ENCODE data around the gene PPP1R3C. TPM values are rescaled to one million over a fixed set of nuclear protein-coding genes. Genes with fewer than 3 reads are reported as not detected.
A peak's percentile ranks its signal among the peaks of the same experiment; 100 is the strongest.

The PPP1R3C gene
- total RNA-seq, 1 experiment from 2014 or later: 7.9 TPM

DNA sequence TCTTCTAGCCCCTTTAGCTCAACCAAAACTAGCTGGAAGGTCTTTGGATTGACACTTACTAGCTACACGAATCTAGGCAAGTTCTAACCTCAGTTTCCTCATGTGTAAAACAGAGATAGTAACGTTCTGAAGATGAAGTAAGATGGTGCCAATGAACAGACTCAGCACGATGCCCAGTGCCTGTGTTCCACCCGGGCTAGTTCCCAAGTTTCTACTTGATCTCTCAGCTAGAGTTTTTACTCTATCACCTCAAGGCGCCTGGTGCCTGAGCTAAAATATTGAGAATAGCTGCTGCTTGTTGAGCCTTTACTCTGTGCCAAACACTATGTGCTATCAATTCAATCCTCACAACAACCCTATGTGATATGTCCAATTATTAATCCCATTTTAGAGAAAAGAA is 1.4 kb upstream of the PPP1R3C start:
- peak; percentile 8 for DNase-seq (ENCODE audit: low spot score)
- in situ Hi-C loops (cut with HindIII; ENCODE audit: low sequenced_read_pairs): no loop called here

DNA sequence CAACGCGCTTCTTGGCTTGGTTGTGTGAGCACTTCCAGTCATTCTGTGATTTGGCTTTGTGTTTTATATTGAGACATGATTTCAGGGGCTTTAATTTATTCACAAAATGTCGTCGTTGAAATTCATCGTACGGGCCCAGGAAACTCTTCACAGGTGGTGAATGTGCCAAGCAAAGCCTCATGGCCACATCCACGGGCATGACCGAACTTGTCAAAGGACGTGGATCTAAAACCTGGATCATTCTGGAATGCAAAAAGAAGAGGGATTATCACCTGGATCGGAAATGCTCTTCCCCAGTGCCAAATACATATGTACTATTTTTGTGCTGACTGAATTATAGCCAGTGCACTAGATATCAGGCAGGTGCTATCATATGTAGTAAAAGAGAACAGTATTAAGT is 2.2 kb downstream of the PPP1R3C start:
- no peak for DNase-seq (ENCODE audit: low spot score)
- in situ Hi-C loops (cut with HindIII; ENCODE audit: low sequenced_read_pairs): no loop called here

GRCh38 chr10:91629715-91630549 is 2.9 kb downstream of the PPP1R3C start:
- in situ Hi-C loops (cut with HindIII; ENCODE audit: low sequenced_read_pairs): no loop called here
- DNase-seq (ENCODE audit: low spot score): no peak

DNA sequence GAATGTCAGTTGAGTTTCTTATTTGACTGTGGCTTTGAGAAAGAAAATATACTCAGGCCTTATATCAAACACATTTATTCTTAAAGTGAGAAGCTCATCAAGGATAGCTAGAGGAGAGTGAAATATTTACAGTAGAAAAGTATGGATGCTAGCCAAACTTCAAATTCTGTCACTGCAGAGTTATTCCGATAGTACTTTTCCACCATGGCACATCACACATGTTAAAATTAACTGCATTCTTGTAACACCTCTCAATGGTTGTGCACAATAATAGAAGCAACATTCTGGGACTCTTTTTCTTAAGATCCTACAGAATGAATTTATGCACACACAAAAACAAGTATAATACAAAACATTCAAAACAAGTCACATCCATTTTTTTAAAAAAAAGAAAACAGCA is 4.5 kb downstream of the PPP1R3C start:
- DNase-seq (ENCODE audit: low spot score): no peak
- in situ Hi-C loops (cut with HindIII; ENCODE audit: low sequenced_read_pairs): no loop called here

DNA sequence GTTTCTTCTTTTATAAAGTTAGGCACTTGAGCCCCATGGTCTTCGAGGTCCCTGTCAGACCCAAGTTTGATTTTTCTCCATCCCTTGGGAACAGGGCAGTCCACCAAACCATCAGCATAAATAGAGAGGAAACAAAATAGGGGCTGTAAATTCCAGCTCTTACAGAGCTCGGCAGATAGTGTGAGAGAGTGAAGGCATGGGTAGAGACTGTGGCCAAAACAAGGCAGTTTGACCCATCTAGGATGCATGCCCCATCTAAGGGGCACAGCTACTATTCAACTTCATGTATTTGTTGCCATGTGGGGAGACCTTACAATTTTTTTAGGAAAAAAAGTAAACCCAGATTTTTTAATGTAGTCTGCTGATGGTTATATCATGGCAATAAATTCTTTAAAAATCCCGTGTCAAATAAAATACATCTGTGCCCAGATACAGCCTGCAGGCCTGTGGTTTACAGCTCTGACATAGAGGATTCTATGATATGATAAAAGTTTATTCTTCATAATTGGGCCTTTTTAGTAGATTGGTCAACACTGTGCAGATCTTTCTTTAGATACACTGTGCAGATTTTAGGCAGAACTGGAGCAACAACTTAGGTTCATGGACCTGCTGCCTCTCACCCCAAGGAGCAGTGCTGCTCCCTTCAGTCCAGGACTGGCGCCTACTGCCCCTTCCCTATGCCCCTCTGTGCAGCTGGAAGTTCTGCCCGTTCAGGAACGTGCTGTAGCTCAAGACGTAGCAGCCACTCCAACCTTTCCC is 5.3 kb downstream of the PPP1R3C start:
- in situ Hi-C loops (cut with HindIII; ENCODE audit: low sequenced_read_pairs): no loop called here
- no peak for DNase-seq (ENCODE audit: low spot score)

GRCh38 chr10:91626936-91627335 is 5.9 kb downstream of the PPP1R3C start:
- in situ Hi-C loops (cut with HindIII; ENCODE audit: low sequenced_read_pairs): no loop called here
- DNase-seq (ENCODE audit: low spot score): no peak

DNA sequence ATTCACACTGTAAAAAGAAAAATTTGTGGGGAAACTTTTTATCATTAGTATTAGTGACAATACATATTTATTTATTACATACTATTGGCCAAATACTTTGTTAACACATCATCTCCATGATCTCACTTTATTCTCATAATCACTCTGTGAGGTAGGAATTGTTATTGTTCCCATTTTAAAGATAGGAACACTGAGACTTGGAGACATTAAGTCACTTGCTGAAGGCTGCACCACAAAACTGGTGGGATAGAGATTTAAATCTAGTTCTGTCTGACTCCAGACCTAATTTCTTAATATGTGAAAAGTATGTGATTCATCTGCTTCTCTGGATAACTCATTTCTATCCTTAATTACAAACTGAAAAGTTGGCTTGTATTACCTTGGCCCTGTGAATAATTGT is 8.2 kb downstream of the PPP1R3C start:
- DNase-seq (ENCODE audit: low spot score): no peak
- in situ Hi-C loops (cut with HindIII; ENCODE audit: low sequenced_read_pairs): no loop called here

DNA sequence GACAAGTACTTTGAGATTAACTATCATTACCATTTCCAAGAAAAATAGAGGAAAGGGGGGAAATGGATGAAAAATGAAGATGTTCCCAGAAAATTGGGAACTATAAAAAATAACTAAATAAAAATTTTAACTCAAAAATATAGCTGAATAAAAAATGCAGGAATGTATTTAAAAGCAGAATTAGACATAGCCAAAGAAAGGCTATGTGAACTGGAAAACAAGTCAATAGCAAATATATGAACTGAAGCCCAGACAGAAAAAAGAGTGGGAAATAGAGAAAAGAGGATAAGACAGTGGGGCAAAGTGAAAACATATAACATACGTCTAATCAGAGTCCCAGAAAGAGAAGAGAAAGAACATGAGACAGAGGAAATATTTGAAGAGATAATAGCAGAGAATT is 10.3 kb downstream of the PPP1R3C start:
- no peak for DNase-seq (ENCODE audit: low spot score)
- in situ Hi-C loops (cut with HindIII; ENCODE audit: low sequenced_read_pairs): no loop called here

DNA sequence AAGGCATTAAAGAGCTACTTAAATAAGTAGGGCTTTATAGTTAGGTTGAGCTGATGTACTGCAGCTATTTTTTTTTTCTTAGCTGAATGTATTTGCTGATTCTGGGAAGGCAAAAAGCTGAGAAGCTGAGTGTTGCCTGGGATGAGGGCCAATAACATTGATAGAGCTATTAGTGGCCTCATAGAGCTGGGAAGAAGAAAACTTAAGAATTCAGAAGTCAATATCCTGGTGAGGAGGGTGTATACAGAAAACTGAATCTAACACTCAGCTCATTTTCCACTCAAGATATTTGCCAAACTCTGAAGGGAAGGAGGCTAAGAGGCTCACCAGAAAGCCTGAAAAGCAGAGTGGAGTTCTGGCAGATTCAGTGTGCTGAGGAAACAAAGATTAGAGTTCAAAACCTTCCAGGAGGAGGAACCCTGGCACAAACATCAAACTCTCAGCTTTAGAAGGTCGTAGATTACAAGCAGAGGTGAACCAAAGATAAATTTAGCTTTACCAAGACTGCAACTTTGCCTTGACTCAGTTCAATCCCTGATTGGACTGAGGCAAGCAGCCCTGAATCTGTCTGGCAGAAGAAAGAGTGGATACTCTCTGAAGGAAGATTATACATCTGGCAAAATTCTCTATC is 11.3 kb downstream of the PPP1R3C start:
- in situ Hi-C loops (cut with HindIII; ENCODE audit: low sequenced_read_pairs): no loop called here
- DNase-seq (ENCODE audit: low spot score): no peak

DNA sequence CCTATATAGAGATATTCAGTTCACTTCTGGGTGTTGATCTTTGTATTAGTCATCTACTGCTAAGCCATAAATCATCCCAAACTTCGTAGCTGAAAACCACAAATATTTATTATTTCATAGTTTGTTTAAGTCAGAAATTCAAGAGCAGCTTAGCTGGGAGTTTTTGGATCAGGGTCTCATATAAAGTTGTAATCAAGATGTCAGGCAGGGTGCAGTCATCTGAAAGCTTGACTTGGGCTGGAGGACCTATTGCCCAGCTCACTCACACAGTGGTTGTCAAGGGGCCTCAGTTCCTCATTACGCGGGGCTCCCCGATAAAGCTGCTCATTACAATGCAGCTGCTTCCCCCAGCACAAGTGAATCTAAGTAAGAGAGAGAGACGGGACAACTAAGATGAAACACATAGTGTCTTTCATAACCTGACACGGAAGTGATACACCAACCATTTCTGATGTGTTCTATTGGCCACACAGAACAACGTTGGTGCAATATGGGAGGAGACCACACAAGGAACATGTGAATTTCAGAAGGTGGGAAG is 15.7 kb downstream of the PPP1R3C start:
- DNase-seq (ENCODE audit: low spot score): no peak
- in situ Hi-C loops (cut with HindIII; ENCODE audit: low sequenced_read_pairs): no loop called here

GRCh38 chr10:91616137-91616536 is 16.7 kb downstream of the PPP1R3C start:
- in situ Hi-C loops (cut with HindIII; ENCODE audit: low sequenced_read_pairs): no loop called here

DNA sequence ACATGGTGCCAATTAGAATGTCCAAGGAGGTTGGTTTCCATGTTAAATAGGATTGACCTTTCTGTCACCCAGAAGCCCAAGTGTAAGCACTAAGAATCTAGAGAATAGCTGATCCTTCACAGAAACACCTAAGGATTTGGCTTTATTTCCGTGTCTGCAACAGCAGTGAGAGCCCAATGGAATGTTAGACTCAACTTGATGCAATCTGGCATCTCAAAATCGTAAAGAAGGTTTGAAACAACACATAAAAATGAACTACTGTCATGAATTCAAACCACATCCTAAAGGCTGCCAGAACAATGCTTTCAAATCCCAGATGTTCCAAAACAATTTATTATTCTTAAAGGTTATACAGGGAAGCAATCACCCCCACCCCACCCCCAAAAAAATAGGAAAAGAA is 18.6 kb downstream of the PPP1R3C start:
- in situ Hi-C loops (cut with HindIII; ENCODE audit: low sequenced_read_pairs): no loop called here
- DNase-seq (ENCODE audit: low spot score): no peak

More at GRCh38 chr10:91616137-91616536, 16.7 kb downstream of the PPP1R3C start:
- DNase-seq (ENCODE audit: low spot score): no peak

- DNase-seq (ENCODE audit: low spot score): no peak
- in situ Hi-C loops (cut with HindIII; ENCODE audit: low sequenced_read_pairs): no loop called here
Measured at GRCh38 chr10:91613411-91614187, 19.3 kb downstream of the PPP1R3C start.

GRCh38 chr10:91610919-91611318 is 22.0 kb downstream of the PPP1R3C start:
- in situ Hi-C loops (cut with HindIII; ENCODE audit: low sequenced_read_pairs): no loop called here
- DNase-seq (ENCODE audit: low spot score): no peak

- no peak for DNase-seq (ENCODE audit: low spot score)
- in situ Hi-C loops (cut with HindIII; ENCODE audit: low sequenced_read_pairs): no loop called here
Measured at GRCh38 chr10:91610444-91610843, 22.4 kb downstream of the PPP1R3C start.

DNA sequence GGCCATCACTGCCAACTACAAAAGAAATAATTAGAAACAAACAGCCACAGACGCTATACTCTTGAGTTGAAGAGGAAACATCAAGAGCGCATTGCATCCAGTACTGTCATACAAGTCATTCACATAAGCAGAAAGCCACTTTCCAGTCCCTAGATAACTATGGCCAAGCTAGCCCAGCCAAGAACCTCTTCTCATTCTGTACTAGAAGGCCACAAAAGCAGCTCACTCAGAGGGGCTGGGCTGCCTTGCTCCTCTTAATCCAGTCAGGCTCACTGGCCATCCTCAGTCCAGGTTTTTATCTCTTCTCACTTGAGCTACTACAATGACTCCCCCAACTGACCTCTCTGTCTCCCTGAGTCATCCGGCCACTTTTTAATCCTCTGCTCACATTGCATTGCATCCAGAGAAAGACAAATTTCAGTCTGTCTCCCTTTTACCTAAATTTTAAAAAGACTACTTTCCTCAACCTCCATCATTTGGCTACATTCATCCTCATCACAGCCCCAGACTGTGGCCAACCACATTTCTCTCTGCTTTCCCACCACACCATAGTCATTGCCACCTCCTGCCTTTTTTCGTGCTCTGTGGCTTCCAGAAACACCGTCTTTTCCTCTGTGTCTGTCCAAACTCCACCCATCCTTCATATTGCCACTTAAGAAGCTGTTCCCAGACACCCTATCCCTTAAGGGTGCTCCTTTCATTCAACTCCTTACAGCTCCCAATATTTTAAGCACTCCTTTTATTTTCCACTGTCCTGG is 25.0 kb downstream of the PPP1R3C start:
- in situ Hi-C loops (cut with HindIII; ENCODE audit: low sequenced_read_pairs): no loop called here
- no peak for DNase-seq (ENCODE audit: low spot score)

GRCh38 chr10:91605968-91606367 is 26.9 kb downstream of the PPP1R3C start:
- no peak for DNase-seq (ENCODE audit: low spot score)
- in situ Hi-C loops (cut with HindIII; ENCODE audit: low sequenced_read_pairs): no loop called here

All from G401 (cell line).